ENCODE results near the gene NRDC. TPM values are rescaled to one million over a fixed set of nuclear protein-coding genes. Genes with fewer than 3 reads are reported as not detected.

NRDC gene
- total and polyA plus RNA-seq, 2 of the 8 experiments (the other 6 are each of a cell fraction or from before 2014, with no cell fraction given) = 70.2 to 182 TPM

DNA sequence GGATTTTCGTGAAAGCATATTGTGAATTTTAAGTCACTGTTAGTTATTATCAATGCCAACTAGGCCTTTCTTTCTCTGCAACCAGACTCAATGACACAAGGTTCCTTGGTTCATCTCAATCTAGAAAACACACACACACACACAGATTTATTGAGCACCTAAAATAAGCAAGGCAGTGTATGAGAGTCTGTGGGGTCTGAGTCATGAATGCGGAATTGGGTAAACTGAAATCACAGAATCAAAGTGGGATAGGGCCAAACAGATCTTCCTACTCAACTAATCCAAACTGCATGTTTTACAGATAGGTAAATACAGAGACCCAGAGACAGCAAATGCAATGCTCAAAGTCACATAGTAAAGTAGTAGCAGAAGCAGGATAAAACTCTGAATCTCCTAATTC is 48.5 kb upstream of the NRDC start:
- Histone ChIP-seq H4K20me1 (replicated peaks in 1 of 2; ENCODE audit: control insufficient read depth in 1 of 2, insufficient read depth in 2 of 2, low read length in 2 of 2) (peaks cover 0 to 2% of the 10 kb centered on the region in 2 experiments), H3K4ac (replicated peaks; ENCODE audit: insufficient read length, low read depth, low read length) (no peak overlapping the region), H3K23me2 (ENCODE audit: low read depth, low read length) (no peaks in the 10 kb centered on the region; the same call in 1 of the 2 replicates), H3K36me3 (ENCODE audit: control insufficient read depth in 2 of 4, insufficient read depth in 4 of 4, low read length in 3 of 4) (peaks cover 0 to 7% (median 4%) of the 10 kb centered on the region in 4 experiments; a peak in 5 of 8 replicates), H2BK20ac (ENCODE audit: low read length) (no peak overlapping the region), H3K27me3 (replicated peaks in 1 of 4; ENCODE audit: control insufficient read depth in 3 of 4, extremely low read depth in 1 of 4, insufficient read depth in 3 of 4, low read length in 3 of 4) (no peaks in the 10 kb centered on the region), H2AK5ac (ENCODE audit: low read depth, low read length) (no peak overlapping the region), H3K27ac (ENCODE audit: low read depth, low read length) (no peak overlapping the region), H3K14ac (ENCODE audit: insufficient read length) (no peak overlapping the region), H3K18ac (ENCODE audit: extremely low read depth, low read length) (no peak overlapping the region), H4K91ac (replicated peaks; ENCODE audit: insufficient read length, low read length) (no peak overlapping the region), H3K79me1 (ENCODE audit: low read depth, low read length) (no peaks in the 10 kb centered on the region), H3K9ac (replicated peaks in 1 of 4; ENCODE audit: extremely low read depth in 1 of 4, low read depth in 3 of 4, low read length in 3 of 4) (no peak overlapping the region), H2BK15ac (ENCODE audit: low read length) (no peak overlapping the region), H2BK12ac (ENCODE audit: low read depth, low read length) (no peak overlapping the region), H2BK120ac (replicated peaks; ENCODE audit: low read depth, low read length) (no peak overlapping the region), H3K4me1 (replicated peaks in 1 of 4; ENCODE audit: control insufficient read depth in 3 of 4, insufficient read depth in 4 of 4, low read length in 3 of 4) (no peaks in the 10 kb centered on the region), H3K56ac (replicated peaks; ENCODE audit: insufficient read length, low read depth, low read length) (no peak overlapping the region), H3K4me2 (ENCODE audit: insufficient read depth in 1 of 2, low read depth in 2 of 2, low read length in 2 of 2) (no peak overlapping the region), H3K79me2 (ENCODE audit: control insufficient read depth in 1 of 2, insufficient read depth in 2 of 2, low read length in 2 of 2) (no peaks in the 10 kb centered on the region), H2BK5ac (ENCODE audit: low read depth, low read length) (no peak overlapping the region), H4K5ac (ENCODE audit: insufficient read length, low read depth, low read length) (no peak overlapping the region), H2AFZ (ENCODE audit: low read length) (no peak overlapping the region), H4K8ac (ENCODE audit: extremely low read depth, insufficient read depth, low read length) (no peak overlapping the region), H3K23ac (ENCODE audit: insufficient read length) (no peak overlapping the region), H3K4me3 (ENCODE audit: extremely low read depth in 1 of 4, insufficient read depth in 2 of 4, low read depth in 3 of 4, low read length in 4 of 4) (no peak overlapping the region), H3K9me3 (ENCODE audit: insufficient read depth in 2 of 2, low read depth in 1 of 2, low read length in 1 of 2) (no peaks in the 10 kb centered on the region)
- POLR2A ChIA-PET (ENCODE audit: partially characterized antibody) = no interaction called here
- no peak for DNase-seq (ENCODE audit: low read depth in 1 of 2, low spot score in 2 of 2)
- 83% methylated on average over 2 of the region's 2 CpGs; no CpG with 5 or more reads in 1 of the 2 experiments for WGBS, 2 experiments (ENCODE audit: extremely low coverage in 1 of 2, insufficient coverage in 1 of 2, insufficient read length in 1 of 2, insufficient replicate concordance in 2 of 2, low coverage in 1 of 2, low lambda C conversion rate in 2 of 2, missing lambda C conversion rate in 1 of 2)
- FAIRE-seq = no peak
- CTCF ChIA-PET (ENCODE audit: partially characterized antibody) = interaction anchor here (1.1 to 7.7 kb wide), 8 partner anchors 14 to 83 kb away, joined by 3 to 84 read pairs (median 8); no protein-coding TSS in a partner anchor
- TF ChIP-seq TAF7 (optimal IDR thresholded peaks at IDR 0.05; ENCODE audit: borderline replicate concordance, low read depth, low read length) (no peak), SUZ12 (IDR thresholded peaks at IDR 0.05; ENCODE audit: low read length) (no peak), CTCF (IDR thresholded peaks at IDR 0.05; ENCODE audit: control extremely low read depth in 1 of 3, insufficient read depth in 1 of 3, low read depth in 1 of 3, low read length in 3 of 3) (no peak)

Measured in H1 (cell line).